Lung (tissue), 16 donors: ENCODE measurements around the gene CTSD. TPM values are rescaled to one million over a fixed set of nuclear protein-coding genes. Genes with fewer than 3 reads are reported as not detected.
"Not testable (repeated sequence)": the region's sequence is repeated elsewhere in the genome, so short reads cannot be mapped to it uniquely, and the experiment has no call there.

Source experiments
- ATAC-seq: fragments of 200-7000 bp; cut with Tn5 transposase; one replicate; pipeline ENCODE4 v1.9.1; 2020; ENCODE audit warnings: moderate number of reproducible peaks; ENCODE audit not compliant: insufficient read depth, low FRiP score
- DNase-seq, 3 donors: peaks; one replicate each; pipeline ENCODE4 v3.0.0-alpha.2; 2013 to 2017
- H3K27ac ChIP-seq, 2 donors: one replicate each; pipeline ENCODE4 v1.5.1; 2013; ENCODE audit warnings: mild to moderate bottlenecking in 2 of 2, moderate library complexity in 2 of 2, control low read depth in 1 of 2, inconsistent platforms in 1 of 2, low read depth in 1 of 2, low read length in 1 of 2
- H3K27me3 ChIP-seq, 3 donors: one replicate each; pipeline ENCODE4 v1.5.1; 2013; ENCODE audit warnings: low read length in 2 of 3; ENCODE audit not compliant: control insufficient read depth in 3 of 3, insufficient read depth in 3 of 3
- H3K36me3 ChIP-seq, 4 donors: one replicate each; pipeline ENCODE4 v1.5.1; 2013; ENCODE audit warnings: low read length in 4 of 4, mild to moderate bottlenecking in 1 of 4, moderate library complexity in 1 of 4; ENCODE audit not compliant: control insufficient read depth in 4 of 4, insufficient read depth in 4 of 4
- H3K4me1 ChIP-seq, 5 donors: one replicate each; pipeline ENCODE4 v1.5.1; 2013; ENCODE audit warnings: low read length in 5 of 5, mild to moderate bottlenecking in 2 of 5, moderate library complexity in 1 of 5; ENCODE audit not compliant: control insufficient read depth in 5 of 5, insufficient read depth in 5 of 5
- H3K4me3 ChIP-seq: one replicate; pipeline ENCODE4 v1.5.1; 2013; ENCODE audit warnings: mild to moderate bottlenecking, control low read depth, moderate library complexity
- H3K9ac ChIP-seq, 2 donors: one replicate each; pipeline ENCODE4 v1.5.1; 2013; ENCODE audit warnings: low read length in 2 of 2, control low read depth in 1 of 2; ENCODE audit not compliant: insufficient read depth in 1 of 2
- H3K9me3 ChIP-seq, 4 donors: one replicate each; pipeline ENCODE4 v1.5.1; 2013; ENCODE audit warnings: low read length in 3 of 4, mild to moderate bottlenecking in 1 of 4, moderate library complexity in 1 of 4; ENCODE audit not compliant: control insufficient read depth in 4 of 4, insufficient read depth in 3 of 4
- CTCF ChIP-seq: IDR thresholded peaks from 2 replicates; pipeline ENCODE4 v1.5.1; 2012; ENCODE audit warnings: mild to moderate bottlenecking; ENCODE audit errors: control extremely low read depth, extremely low read depth
- WGBS, 2 donors: extraction: QIAGEN DNeasy Blood & Tissue Kit; methylation state at CpG; one replicate each; pipeline ENCODE4 v1.1.7; 2013; 5-methylcytosine and 5-hydroxymethylcytosine counted together
- long read RNA-seq, 5 donors: transcript quantifications; one replicate each; lab custom pipeline, GENCODE V29; 2026
- polyA plus RNA-seq, 2 donors: library from polyadenylated mRNA; stranded (reverse); fragments of 200-250 nt; gene quantifications; one replicate each; pipeline ENCODE4 v1.2.1, GENCODE V29; 2013
- total RNA-seq, 2 donors: library from RNA; depleted of rRNA in 1 of 2; stranded (reverse); fragments of >200 nt in 1 of 2; gene quantifications; one replicate each; pipeline ENCODE4 v1.2.1, GENCODE V29; 2014 to 2021
- donor health status: control.
- donor health status: control.
- donor health status: Bipolar disorder and iron deficiency.
- donor health status: healthy.
- donor health status: DM: yes; HTN: yes; CAD: no.

CTSD gene
- 1,000 to 10,000 TPM in 1 of 2 donors, 100 to 1,000 TPM in 1; 388 to 2,158 TPM for total RNA-seq
- 1,000 to 10,000 TPM; 1,739 to 2,177 TPM for polyA plus RNA-seq
- long read RNA-seq, donor 1, transcript CTSD-201 (9 exons, 2,123 nt) = major isoform, 60 of 77 reads
- long read RNA-seq, donor 1, partial matches to known transcripts = 17 of 77 reads
- long read RNA-seq, donor 1, other reads (novel, unspliced or antisense) = 0 of 77 reads
- long read RNA-seq, donor 2, transcript CTSD-201 (9 exons, 2,123 nt) = major isoform, 15 of 31 reads
- long read RNA-seq, donor 2, partial matches to known transcripts = 16 of 31 reads
- long read RNA-seq, donor 2, other reads (novel, unspliced or antisense) = 0 of 31 reads
- long read RNA-seq, donor 3, transcript CTSD-201 (9 exons, 2,123 nt) = major isoform, 29 of 29 reads
- long read RNA-seq, donor 3, partial matches to known transcripts = 0 of 29 reads
- long read RNA-seq, donor 3, other reads (novel, unspliced or antisense) = 0 of 29 reads
- long read RNA-seq, donor 4, transcript CTSD-201 (9 exons, 2,123 nt) = major isoform, 9 of 15 reads
- long read RNA-seq, donor 4, partial matches to known transcripts = 5 of 15 reads
- long read RNA-seq, donor 4, other reads (novel, unspliced or antisense) = 0 of 15 reads
- long read RNA-seq, donor 5, transcript CTSD-201 (9 exons, 2,123 nt) = major isoform, 42 of 64 reads
- long read RNA-seq, donor 5, partial matches to known transcripts = 21 of 64 reads
- long read RNA-seq, donor 5, other reads (novel, unspliced or antisense) = 0 of 64 reads

GRCh38 chr11:1763796-1764661 is at the start of gene CTSD:
Gene CTSD (minus strand): TSS chr11:1763927. CDS start chr11:1763859, 68 bp downstream.
- peak; percentile 78 for ATAC-seq
- 2 to 8% methylated on average over 48 to 85 of the region's 85 CpGs for WGBS, 2 donors
- Histone ChIP-seq H3K9me3 (no peaks in the 10 kb centered on the region), H3K27me3 (no peaks in the 10 kb centered on the region), H3K4me1 (peaks cover 0 to 38% (median 11%) of the 10 kb centered on the region in 5 donors), H3K36me3 (peaks cover 0 to 27% (median 2%) of the 10 kb centered on the region in 4 donors), H3K9ac (peak within 1 kb of the TSS; percentile 11 to 23), H3K27ac (peak within 1 kb of the TSS; percentile 91 to 95), H3K4me3 (peak within 1 kb of the TSS; percentile 93)
- DNase-seq = peak; percentile 84 to 90 (median 86)
- no peak for TF ChIP-seq CTCF

GRCh38 chr11:1813356-1813755 is 49.6 kb upstream of the CTSD start:
- H3K27me3 ChIP-seq, ATAC-seq, H3K4me3 ChIP-seq, H3K27ac ChIP-seq, H3K9ac ChIP-seq, H3K9me3 ChIP-seq, H3K36me3 ChIP-seq, DNase-seq, H3K4me1 ChIP-seq: not testable (repeated sequence)
- 61 to 85% methylated on average over 9 of the region's 9 CpGs for WGBS, 2 donors

- Histone ChIP-seq H3K4me1 (no peaks in the 10 kb centered on the region), H3K27me3 (no peaks in the 10 kb centered on the region), H3K9ac (no peak overlapping the region), H3K27ac (no peak overlapping the region), H3K36me3 (no peaks in the 10 kb centered on the region), H3K9me3 (peaks cover 0 to 3% (median 1%) of the 10 kb centered on the region in 4 donors), H3K4me3 (no peak overlapping the region)
- ATAC-seq (no peak), DNase-seq (no peak)
- 83 to 92% methylated on average over 15 of the region's 15 CpGs for WGBS, 2 donors
- TF ChIP-seq CTCF = no peak
These were observed 49.1 kb upstream of the CTSD start for GRCh38 chr11:1812801-1813200.
